Activated B cell treated with CpG ODN at 0.5 μM for 24 hours (primary cell): ENCODE results near the gene ACTL8. TPM values are rescaled to one million over a fixed set of nuclear protein-coding genes. Genes with fewer than 3 reads are reported as not detected.

Experiments used
- ATAC-seq: fragments of 200-7000 bp; cut with Tn5 transposase; one replicate; pipeline ENCODE4 v1.10.0; 2021; ENCODE audit warnings: low read depth, mild to moderate bottlenecking, moderate library complexity
- CTCF ChIA-PET: fragments of 350-600 bp; sonication (Branson Sonifier 250); formaldehyde crosslinking; loops from one replicate; lab custom pipeline; 2021; ENCODE audit warnings: antibody characterized with exemption; lab: Charles Lee
- POLR2A ChIA-PET: fragments of 350-600 bp; sonication (Branson Sonifier 250); formaldehyde crosslinking; loops from one replicate; lab custom pipeline; 2021; ENCODE audit warnings: antibody characterized with exemption; lab: Charles Lee
- DNase-seq: peaks from one replicate; pipeline ENCODE4 v3.0.0; 2022
- H3K27ac Mint-ChIP-seq: one replicate; pipeline ENCODE4 v1.8.0; 2020; ENCODE audit warnings: mixed read lengths
- H3K27me3 Mint-ChIP-seq: one replicate; pipeline ENCODE4 v1.8.0; 2021; ENCODE audit warnings: mixed read lengths
- H3K36me3 Mint-ChIP-seq: one replicate; pipeline ENCODE4 v1.8.0; 2021; ENCODE audit warnings: low read depth, mixed read lengths
- H3K4me1 Mint-ChIP-seq: one replicate; pipeline ENCODE4 v1.8.0; 2021; ENCODE audit warnings: mixed read lengths
- H3K4me3 Mint-ChIP-seq: one replicate; pipeline ENCODE4 v1.8.0; 2020; ENCODE audit warnings: mild to moderate bottlenecking, mixed read lengths
- H3K9me3 Mint-ChIP-seq: one replicate; pipeline ENCODE4 v1.8.0; 2020; ENCODE audit warnings: mixed read lengths
- intact Hi-C: fragments of 100-400 bp; cut with micrococcal nuclease; formaldehyde crosslinking; loops from one replicate; pipeline ENCODE4 v1.15.1; 2024
- total RNA-seq: library from RNA; stranded (reverse); gene quantifications from 2 replicates; pipeline ENCODE4 v1.2.3, GENCODE V29; 2022
- TF ChIP-seq, protein P1 (sequence below): fragments of 200-600 bp; IDR thresholded peaks from one replicate; pipeline ENCODE4 v1.8.0; 2022; ENCODE audit warnings: antibody characterized with exemption, mild to moderate bottlenecking

Gene ACTL8
- total RNA-seq, 1 donor from 2014 or later: not detected

DNA sequence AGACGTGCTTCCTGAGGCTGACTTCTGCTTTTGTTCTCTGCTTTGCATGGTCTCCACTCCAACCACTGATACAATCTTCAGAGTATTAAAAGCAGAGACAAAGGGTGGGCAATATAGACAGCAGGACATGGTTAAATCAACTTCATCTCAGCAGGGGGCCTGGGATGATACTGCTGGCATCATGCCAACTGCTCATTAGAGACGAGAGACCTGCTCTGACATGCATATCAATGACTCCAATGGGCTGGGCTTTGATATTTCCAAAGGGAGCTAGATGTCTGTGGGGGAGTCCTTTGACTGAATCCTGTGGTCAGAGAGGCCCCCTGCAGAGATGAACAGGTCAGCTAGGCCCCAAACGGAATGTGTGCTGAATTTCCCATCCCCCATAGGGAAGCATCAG, 106.6 kb downstream of the ACTL8 start:
- Mint-ChIP-seq H3K4me3 (no peak overlapping the region), H3K9me3 (no peaks in the 10 kb centered on the region), H3K36me3 (no peaks in the 10 kb centered on the region), H3K27ac (no peak overlapping the region), H3K4me1 (no peaks in the 10 kb centered on the region), H3K27me3 (no peaks in the 10 kb centered on the region)
- DNase-seq (no peak), ATAC-seq (no peak)
- ChIA-PET CTCF (no interaction called here), POLR2A (no interaction called here)
- TF ChIP-seq, protein P1, sequence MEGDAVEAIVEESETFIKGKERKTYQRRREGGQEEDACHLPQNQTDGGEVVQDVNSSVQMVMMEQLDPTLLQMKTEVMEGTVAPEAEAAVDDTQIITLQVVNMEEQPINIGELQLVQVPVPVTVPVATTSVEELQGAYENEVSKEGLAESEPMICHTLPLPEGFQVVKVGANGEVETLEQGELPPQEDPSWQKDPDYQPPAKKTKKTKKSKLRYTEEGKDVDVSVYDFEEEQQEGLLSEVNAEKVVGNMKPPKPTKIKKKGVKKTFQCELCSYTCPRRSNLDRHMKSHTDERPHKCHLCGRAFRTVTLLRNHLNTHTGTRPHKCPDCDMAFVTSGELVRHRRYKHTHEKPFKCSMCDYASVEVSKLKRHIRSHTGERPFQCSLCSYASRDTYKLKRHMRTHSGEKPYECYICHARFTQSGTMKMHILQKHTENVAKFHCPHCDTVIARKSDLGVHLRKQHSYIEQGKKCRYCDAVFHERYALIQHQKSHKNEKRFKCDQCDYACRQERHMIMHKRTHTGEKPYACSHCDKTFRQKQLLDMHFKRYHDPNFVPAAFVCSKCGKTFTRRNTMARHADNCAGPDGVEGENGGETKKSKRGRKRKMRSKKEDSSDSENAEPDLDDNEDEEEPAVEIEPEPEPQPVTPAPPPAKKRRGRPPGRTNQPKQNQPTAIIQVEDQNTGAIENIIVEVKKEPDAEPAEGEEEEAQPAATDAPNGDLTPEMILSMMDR: no peak
- intact Hi-C loops: no loop called here

- H3K27ac Mint-ChIP-seq: peak overlapping the region; percentile 21
- CTCF ChIA-PET: no interaction called here
- TF ChIP-seq, protein P1: no peak
- intact Hi-C loops: no loop called here
- H3K27me3 Mint-ChIP-seq: no peaks in the 10 kb centered on the region
- H3K9me3 Mint-ChIP-seq: no peaks in the 10 kb centered on the region
- no peaks in the 10 kb centered on the region for H3K4me1 Mint-ChIP-seq
- ATAC-seq: no peak
- POLR2A ChIA-PET: no interaction called here
- no peaks in the 10 kb centered on the region for H3K36me3 Mint-ChIP-seq
- DNase-seq: no peak
- H3K4me3 Mint-ChIP-seq: no peak overlapping the region
Observed at GRCh38 chr1:17862121-17862520, 107.0 kb downstream of the ACTL8 start.

GRCh38 chr1:17865912-17866739, 111.0 kb downstream of the ACTL8 start:
- peaks cover 6% of the 10 kb centered on the region for H3K9me3 Mint-ChIP-seq
- TF ChIP-seq, protein P1: no peak
- CTCF ChIA-PET: no interaction called here
- no peaks in the 10 kb centered on the region for H3K36me3 Mint-ChIP-seq
- POLR2A ChIA-PET: no interaction called here
- intact Hi-C loops: no loop called here
- H3K4me3 Mint-ChIP-seq: no peak overlapping the region
- H3K4me1 Mint-ChIP-seq: no peaks in the 10 kb centered on the region
- H3K27me3 Mint-ChIP-seq: peaks cover 5% of the 10 kb centered on the region
- no peak for DNase-seq
- no peak overlapping the region for H3K27ac Mint-ChIP-seq
- ATAC-seq: no peak

- H3K9me3 Mint-ChIP-seq: peaks cover 6% of the 10 kb centered on the region
- no peak for DNase-seq
- TF ChIP-seq, protein P1: no peak
- H3K27me3 Mint-ChIP-seq: peaks cover 5% of the 10 kb centered on the region
- no peaks in the 10 kb centered on the region for H3K36me3 Mint-ChIP-seq
- ATAC-seq: no peak
- no peak overlapping the region for H3K27ac Mint-ChIP-seq
- H3K4me1 Mint-ChIP-seq: no peaks in the 10 kb centered on the region
- ChIA-PET CTCF (no interaction called here), POLR2A (no interaction called here)
- intact Hi-C loops: no loop called here
- H3K4me3 Mint-ChIP-seq: no peak overlapping the region
Observed at GRCh38 chr1:17866740-17867029, 111.6 kb downstream of the ACTL8 start.

DNA sequence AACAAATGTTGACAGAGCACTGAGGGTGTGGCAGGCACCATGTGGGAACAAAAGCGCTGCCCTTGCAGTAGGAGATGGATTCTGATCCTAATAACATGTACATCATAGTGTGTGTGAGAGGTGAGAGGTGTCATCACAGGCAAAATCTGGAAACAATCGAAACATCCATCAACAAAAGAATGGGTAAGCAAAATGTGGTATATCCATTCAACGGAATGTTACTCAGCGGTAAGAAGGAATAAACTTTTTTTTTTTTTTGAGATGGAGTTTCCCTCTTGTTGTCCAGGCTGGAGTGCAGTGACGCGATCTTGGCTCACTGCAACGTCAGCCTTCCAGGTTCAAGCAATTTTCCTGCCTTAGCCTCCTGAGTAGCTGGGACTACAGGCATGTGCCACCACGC, 112.3 kb downstream of the ACTL8 start:
- Mint-ChIP-seq H3K27me3 (peaks cover 5% of the 10 kb centered on the region), H3K36me3 (no peaks in the 10 kb centered on the region), H3K4me1 (no peaks in the 10 kb centered on the region), H3K27ac (no peak overlapping the region), H3K4me3 (no peak overlapping the region), H3K9me3 (peaks cover 6% of the 10 kb centered on the region)
- ATAC-seq: no peak
- POLR2A ChIA-PET: no interaction called here
- CTCF ChIA-PET: no interaction called here
- DNase-seq: no peak
- intact Hi-C loops: no loop called here
- TF ChIP-seq, protein P1: no peak
